ENCODE data around the gene CYP4F2. TPM values are rescaled to one million over a fixed set of nuclear protein-coding genes. Genes with fewer than 3 reads are reported as not detected.
"Not testable (repeated sequence)": the region's sequence is repeated elsewhere in the genome, so short reads cannot be mapped to it uniquely, and the experiment has no call there.

The CYP4F2 gene
- polyA plus RNA-seq, 1 donor from 2014 or later = not detected

- H3K4me1 Mint-ChIP-seq, H3K36me3 Mint-ChIP-seq, H3K27ac Mint-ChIP-seq, H3K27me3 Mint-ChIP-seq, H3K9me3 Mint-ChIP-seq, H3K4me3 Mint-ChIP-seq: not testable (repeated sequence)
These were observed 69.1 kb downstream of the CYP4F2 start for GRCh38 chr19:15828611-15829305.

GRCh38 chr19:15828121-15828610, 69.7 kb downstream of the CYP4F2 start:
- Mint-ChIP-seq H3K36me3 (peaks cover 2% of the 10 kb centered on the region), H3K27me3 (peaks cover 7% of the 10 kb centered on the region), H3K9me3 (no peaks in the 10 kb centered on the region), H3K4me3 (no peak overlapping the region), H3K4me1 (peaks cover 0 to 3% (median 0%) of the 10 kb centered on the region in 3 donors), H3K27ac (no peak overlapping the region)

Other genes starting within 250 kb of the CYP4F2 start
- not detected for gene CYP4F12, start 225.0 kb downstream of the CYP4F2 start, polyA plus RNA-seq
- gene OR10H2, start 170.1 kb downstream of the CYP4F2 start, polyA plus RNA-seq = not detected
- gene OR10H3, start 160.1 kb downstream of the CYP4F2 start, polyA plus RNA-seq = not detected
- not detected for gene OR10H5, start 110.4 kb downstream of the CYP4F2 start, polyA plus RNA-seq
- not detected for gene OR10H1, start 82.4 kb downstream of the CYP4F2 start, polyA plus RNA-seq
- not detected for gene CYP4F11, start 36.5 kb upstream of the CYP4F2 start, polyA plus RNA-seq
- not detected for gene OR10H4, start 50.9 kb upstream of the CYP4F2 start, polyA plus RNA-seq
- gene TPM4, start 178.4 kb upstream of the CYP4F2 start, polyA plus RNA-seq = 88.1 TPM
- gene RAB8A, start 213.8 kb upstream of the CYP4F2 start, polyA plus RNA-seq = 132 TPM
- 122 TPM for gene HSH2D, start 245.6 kb upstream of the CYP4F2 start, polyA plus RNA-seq

Data from IgD-negative memory B cell (primary cell).